HFFc6 (cell line): ENCODE results near the gene ETV1. TPM values are rescaled to one million over a fixed set of nuclear protein-coding genes. Genes with fewer than 3 reads are reported as not detected.

Source experiments
- DNase-seq: peaks from one replicate; pipeline ENCODE4 v3.0.0-alpha.2; 2018
- H3K27ac Mint-ChIP-seq: 2 replicates; pipeline ENCODE4 v1.8.0; 2020; ENCODE audit warnings: mild to moderate bottlenecking, mixed read lengths
- H3K27me3 Mint-ChIP-seq: 2 replicates; pipeline ENCODE4 v1.8.0; 2021; ENCODE audit warnings: mild to moderate bottlenecking, moderate library complexity, mixed read lengths; ENCODE audit not compliant: insufficient read depth
- H3K36me3 Mint-ChIP-seq: 2 replicates; pipeline ENCODE4 v1.8.0; 2021; ENCODE audit warnings: low read depth, mixed read lengths
- H3K4me1 Mint-ChIP-seq: 2 replicates; pipeline ENCODE4 v1.8.0; 2020; ENCODE audit warnings: low read depth, mixed read lengths
- H3K4me3 Mint-ChIP-seq: 2 replicates; pipeline ENCODE4 v1.8.0; 2020; ENCODE audit warnings: mild to moderate bottlenecking, moderate library complexity, mixed read lengths
- H3K9me3 Mint-ChIP-seq: 2 replicates; pipeline ENCODE4 v1.8.0; 2020; ENCODE audit warnings: mild to moderate bottlenecking, mixed read lengths
- CTCF ChIP-seq: fragments of 200-600 bp; sonication (generic); IDR thresholded peaks from 2 replicates; pipeline ENCODE4 v1.5.0; 2021; ENCODE audit warnings: antibody characterized with exemption, mild to moderate bottlenecking
- total RNA-seq, 6 experiments: library from RNA; stranded (reverse); fragmentation: NEBNext Ultra II Directional; extraction: Animal tissue kit (Norgen Biotek cat#: 25700); gene quantifications; 2 replicates in 1 of 6; 3 replicates in 5 of 6; pipeline ENCODE4 v1.2.3, GENCODE V29; 2021

ETV1 gene
- total RNA-seq, 6 experiments from 2014 or later: 13.4 to 25.7 (median 23.6) TPM

- Mint-ChIP-seq H3K36me3 (no peaks in the 10 kb centered on the region), H3K9me3 (no peaks in the 10 kb centered on the region), H3K4me1 (peaks cover 10% of the 10 kb centered on the region; the same call in 1 of the 2 replicates), H3K27me3 (no peaks in the 10 kb centered on the region), H3K27ac (no peak overlapping the region), H3K4me3 (no peak overlapping the region)
- TF ChIP-seq CTCF: no peak
- DNase-seq: no peak
Observed at GRCh38 chr7:13963925-13964324, 25.5 kb downstream of the ETV1 start.

- TF ChIP-seq CTCF: no peak
- H3K4me1 Mint-ChIP-seq: no peaks in the 10 kb centered on the region
- no peak overlapping the region for H3K27ac Mint-ChIP-seq
- H3K4me3 Mint-ChIP-seq: no peak overlapping the region
- no peak for DNase-seq
- no peaks in the 10 kb centered on the region; the same call in 1 of the 2 replicates for H3K27me3 Mint-ChIP-seq
- H3K36me3 Mint-ChIP-seq: no peaks in the 10 kb centered on the region
- no peaks in the 10 kb centered on the region for H3K9me3 Mint-ChIP-seq
Observed at GRCh38 chr7:13955494-13955893, 34.0 kb downstream of the ETV1 start.

GRCh38 chr7:13953368-13953767, 36.1 kb downstream of the ETV1 start:
- Mint-ChIP-seq H3K9me3 (no peaks in the 10 kb centered on the region), H3K4me3 (no peak overlapping the region), H3K36me3 (no peaks in the 10 kb centered on the region), H3K4me1 (no peaks in the 10 kb centered on the region), H3K27ac (no peak overlapping the region), H3K27me3 (no peaks in the 10 kb centered on the region; the same call in 1 of the 2 replicates)
- no peak for TF ChIP-seq CTCF
- DNase-seq: no peak

GRCh38 chr7:13952921-13953320, 36.5 kb downstream of the ETV1 start:
- Mint-ChIP-seq H3K27ac (no peak overlapping the region), H3K36me3 (no peaks in the 10 kb centered on the region)

GRCh38 chr7:13949939-13950338, 39.5 kb downstream of the ETV1 start:
- DNase-seq: no peak
- Mint-ChIP-seq H3K9me3 (no peaks in the 10 kb centered on the region), H3K27ac (no peak overlapping the region), H3K4me1 (peaks cover 17% of the 10 kb centered on the region), H3K4me3 (no peak overlapping the region), H3K36me3 (no peaks in the 10 kb centered on the region), H3K27me3 (no peaks in the 10 kb centered on the region; the same call in 1 of the 2 replicates)
- no peak for TF ChIP-seq CTCF

More at GRCh38 chr7:13952921-13953320, 36.5 kb downstream of the ETV1 start:
- Mint-ChIP-seq H3K9me3 (no peaks in the 10 kb centered on the region), H3K27me3 (no peaks in the 10 kb centered on the region; the same call in 1 of the 2 replicates), H3K4me1 (no peaks in the 10 kb centered on the region), H3K4me3 (no peak overlapping the region)
- no peak for DNase-seq
- TF ChIP-seq CTCF: no peak

GRCh38 chr7:13949445-13949844, 40.0 kb downstream of the ETV1 start:
- H3K9me3 Mint-ChIP-seq: no peaks in the 10 kb centered on the region
- no peak overlapping the region for H3K27ac Mint-ChIP-seq
- TF ChIP-seq CTCF: no peak
- no peaks in the 10 kb centered on the region; the same call in 1 of the 2 replicates for H3K27me3 Mint-ChIP-seq
- H3K4me3 Mint-ChIP-seq: no peak overlapping the region
- DNase-seq: no peak
- peaks cover 19% of the 10 kb centered on the region for H3K4me1 Mint-ChIP-seq
- no peaks in the 10 kb centered on the region for H3K36me3 Mint-ChIP-seq
